GM19239 (cell line): ENCODE results near the gene HYDIN.
A peak's percentile ranks its signal among the peaks of the same experiment; 100 is the strongest.

Source experiments
- DNase-seq: peaks from one replicate; pipeline ENCODE4 v3.0.0; 2011; ENCODE audit warnings: low spot score; ENCODE audit not compliant: insufficient read length
- FAIRE-seq: peaks from 2 replicates; lab custom pipeline; 2011; peaks lifted over from hg19 to GRCh38; lab: Jason Lieb, UNC

Gene HYDIN

DNA sequence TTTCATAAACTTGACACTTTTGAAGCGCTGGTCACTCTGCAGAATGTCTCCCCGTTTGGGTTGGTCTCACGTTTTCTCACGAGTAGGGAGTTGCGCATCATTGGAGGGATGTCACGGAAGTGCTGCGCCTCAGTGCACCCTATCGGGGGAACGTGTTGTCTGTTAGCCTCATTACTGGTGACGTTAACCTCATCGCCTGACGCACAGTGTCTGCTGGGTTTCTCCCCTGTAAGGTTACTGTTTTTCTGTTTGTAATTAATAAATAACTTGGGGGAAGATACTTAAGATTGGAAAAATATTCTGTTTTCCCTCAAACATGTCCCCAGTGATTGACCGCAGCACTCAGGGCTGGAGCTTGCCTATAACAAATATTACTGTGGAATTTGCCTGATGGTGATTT, 456.3 kb downstream of the HYDIN start:
- no peak for FAIRE-seq
- DNase-seq: no peak

DNA sequence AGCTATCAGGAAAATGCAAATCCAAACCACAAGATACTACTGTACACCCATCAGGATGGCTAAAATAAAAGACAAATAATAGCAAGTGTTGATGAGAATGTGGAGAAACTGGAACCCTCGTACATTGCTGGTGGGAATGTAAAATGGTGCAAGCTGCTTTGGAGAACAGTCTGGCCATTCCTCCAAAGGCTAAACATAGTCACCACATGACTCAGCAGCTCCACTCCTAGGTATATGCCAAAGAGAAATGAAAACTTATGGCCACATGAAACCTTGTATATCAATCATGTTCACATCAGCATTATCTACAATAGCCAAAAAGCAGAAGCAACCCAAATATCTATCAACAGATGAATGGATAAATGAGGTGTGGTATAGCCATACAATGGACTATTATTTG, 458.0 kb downstream of the HYDIN start:
- FAIRE-seq (no peak), DNase-seq (no peak)

DNA sequence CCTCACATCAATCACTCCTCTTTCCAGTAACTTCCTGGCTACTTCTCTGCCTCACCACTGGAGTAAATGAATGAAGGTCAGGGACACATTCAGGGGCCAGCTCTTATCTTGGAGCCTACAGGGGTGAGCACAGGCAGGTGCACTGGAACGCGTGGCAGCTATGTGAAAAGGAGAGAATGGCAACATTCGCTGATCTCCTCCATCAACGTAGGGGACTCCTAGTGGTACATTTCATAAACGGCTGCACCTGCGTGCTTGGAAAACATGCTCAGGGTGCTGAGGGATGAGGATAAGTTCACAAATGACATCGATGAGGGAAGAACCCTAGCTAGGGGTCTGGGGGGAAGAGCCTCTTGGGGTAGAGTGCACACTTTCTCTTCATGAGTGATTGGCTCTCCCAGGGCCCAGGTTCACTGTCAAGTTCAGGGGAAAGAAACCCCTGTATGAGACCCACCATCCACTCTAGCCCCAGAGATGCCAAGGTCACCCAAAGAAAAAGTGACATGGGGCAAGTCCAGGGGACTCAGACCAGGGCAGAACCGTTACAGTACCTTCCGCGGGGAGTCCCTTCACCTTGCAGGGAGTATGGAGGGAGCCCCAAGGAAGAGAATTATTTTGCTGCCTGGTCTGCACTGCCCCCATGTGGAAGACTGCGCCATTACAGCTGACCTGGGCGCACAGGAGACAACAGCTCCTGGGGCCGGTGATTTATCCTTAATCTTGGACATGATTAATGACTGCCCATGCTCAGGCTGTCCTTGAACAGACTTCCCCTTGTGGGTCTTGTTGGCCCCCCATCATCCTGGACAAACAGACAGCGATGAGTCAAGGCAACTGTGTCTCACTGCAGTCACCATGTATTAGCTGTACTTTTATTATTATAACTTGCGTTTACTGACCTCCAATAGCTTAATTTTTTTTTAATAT, 459.6 kb downstream of the HYDIN start:
- DNase-seq (peak; percentile 62), FAIRE-seq (peak; percentile 92)

DNA sequence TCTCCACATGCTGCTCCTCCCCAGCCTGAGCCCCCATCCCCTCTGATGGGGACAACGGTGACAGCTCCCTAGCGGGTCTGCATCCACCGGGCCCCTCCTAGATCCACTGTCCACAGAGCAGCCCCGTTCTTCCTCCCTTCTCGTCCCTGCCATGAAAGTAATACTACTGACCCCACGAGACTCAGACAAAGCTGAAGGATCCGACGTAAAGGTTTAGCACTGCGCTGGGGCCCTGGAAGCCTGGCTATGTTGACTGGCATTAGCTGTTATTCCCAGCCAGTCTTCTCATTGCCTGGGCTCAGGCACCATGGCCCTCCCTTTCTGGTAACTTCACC, 460.3 kb downstream of the HYDIN start:
- no peak for DNase-seq
- FAIRE-seq: no peak

DNA sequence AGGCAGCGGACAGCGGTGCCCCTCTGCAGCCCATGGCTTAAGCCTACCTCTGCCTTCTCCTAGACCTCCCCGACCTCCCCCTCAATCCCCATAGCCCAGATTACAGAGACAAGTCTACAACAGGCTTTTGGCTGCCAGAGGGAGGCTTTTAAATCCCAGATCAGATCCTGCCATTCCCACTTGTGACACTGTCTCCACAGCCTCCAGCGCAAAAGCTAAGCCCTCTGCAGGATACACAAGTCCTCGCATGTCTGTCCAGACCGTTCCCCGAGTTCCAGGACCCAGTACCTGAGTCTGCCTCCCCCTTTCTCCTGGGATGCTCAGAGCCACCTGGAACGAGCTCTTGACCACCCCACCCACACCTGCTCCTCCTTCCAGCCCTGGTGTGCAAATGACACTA, 460.8 kb downstream of the HYDIN start:
- FAIRE-seq: no peak
- DNase-seq: no peak

DNA sequence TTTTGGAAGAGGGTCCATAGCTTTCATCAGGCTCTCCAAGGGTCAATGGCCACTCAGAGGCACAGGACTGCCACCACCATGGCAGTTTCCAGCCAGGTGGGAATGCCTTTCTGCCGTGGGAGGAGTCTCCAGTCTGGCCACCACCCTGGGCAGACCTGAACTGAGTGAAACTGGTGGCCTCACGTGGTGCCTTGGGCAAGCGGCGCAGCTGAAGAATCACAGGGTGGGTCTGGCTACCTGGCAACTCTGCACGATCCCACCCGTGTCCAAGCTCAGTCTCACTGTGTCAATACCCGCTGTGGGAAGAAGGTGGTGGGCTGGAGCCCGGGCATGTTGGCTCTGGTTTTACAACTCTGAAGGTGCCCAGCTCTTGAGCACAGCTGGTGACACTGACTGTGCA, 461.4 kb downstream of the HYDIN start:
- no peak for FAIRE-seq
- DNase-seq: no peak

DNA sequence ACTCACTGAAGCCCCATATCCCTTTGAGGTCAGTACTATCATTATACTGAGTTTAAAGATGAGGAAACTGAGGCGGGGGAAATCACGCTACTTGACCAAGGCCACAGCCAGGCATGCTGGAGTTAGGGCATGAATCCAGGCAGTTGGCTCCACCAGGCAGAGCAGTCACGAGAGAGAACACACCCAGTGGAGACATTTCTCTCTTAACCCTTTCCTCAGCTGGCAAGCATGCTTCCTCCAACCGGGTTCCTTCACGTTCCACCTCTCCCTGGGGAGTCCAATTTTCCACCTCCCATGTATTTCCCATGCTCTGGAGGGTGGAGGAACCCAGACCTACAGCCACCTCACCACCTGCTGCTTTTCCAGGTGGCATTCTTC, 462.3 kb downstream of the HYDIN start:
- DNase-seq (no peak), FAIRE-seq (no peak)

DNA sequence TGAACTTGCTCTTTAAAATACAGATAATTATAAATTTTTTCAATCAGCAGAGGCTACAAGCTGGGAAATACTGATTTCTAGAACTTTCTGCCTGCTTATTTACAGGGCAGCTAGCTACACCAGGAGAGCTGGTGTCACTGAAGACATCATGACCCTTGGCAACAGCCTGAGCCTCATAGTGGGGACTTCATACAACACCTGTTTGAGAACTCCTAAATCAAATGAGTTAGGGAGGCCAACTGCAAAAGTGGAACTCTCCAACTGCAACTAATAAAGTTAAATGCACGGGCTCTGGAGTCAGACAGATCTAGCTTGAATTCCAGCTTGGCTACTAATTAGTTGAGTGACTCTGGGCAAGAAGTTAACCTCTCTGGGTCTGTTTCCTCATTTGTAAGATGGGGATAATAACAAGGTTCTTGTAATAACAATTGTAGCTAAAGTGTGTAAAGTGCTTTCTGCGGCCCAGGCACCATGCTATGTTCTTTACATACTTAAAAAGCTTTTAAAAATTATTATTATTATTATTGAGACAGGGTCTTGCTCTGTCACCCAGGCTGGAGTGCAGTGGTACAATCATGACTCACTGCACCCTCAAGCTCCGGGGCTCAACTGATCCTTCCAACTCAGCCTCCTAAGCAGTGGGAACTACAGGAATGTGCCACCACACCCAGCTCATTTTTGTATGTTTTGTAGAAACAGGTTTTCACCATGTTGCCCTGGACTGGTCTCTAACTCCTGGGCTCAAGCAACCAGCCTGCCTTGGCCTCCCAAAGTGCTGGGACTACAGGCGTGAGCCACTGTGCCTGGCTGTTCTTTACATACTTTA, 462.9 kb downstream of the HYDIN start:
- DNase-seq: no peak
- FAIRE-seq: no peak

DNA sequence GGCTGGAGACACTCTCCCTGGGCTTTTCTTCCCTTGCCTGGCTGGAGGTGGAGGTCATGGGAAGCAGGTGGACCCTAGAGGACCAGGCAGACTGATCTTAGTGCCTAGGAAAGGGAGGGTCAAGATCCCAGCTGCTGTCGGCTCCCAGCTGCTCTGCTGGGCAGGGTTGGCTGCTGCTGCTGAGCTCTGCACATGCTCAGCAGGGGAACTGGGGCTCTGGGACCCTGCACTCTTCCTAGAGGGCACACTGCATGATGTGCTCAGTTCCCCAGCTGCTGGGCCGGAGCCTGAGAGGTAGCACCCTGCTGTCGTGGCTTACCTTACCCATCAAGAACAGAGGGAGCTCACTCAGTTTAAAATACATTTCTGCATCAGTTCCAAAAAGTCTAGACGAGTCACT, 463.9 kb downstream of the HYDIN start:
- FAIRE-seq (no peak), DNase-seq (no peak)

DNA sequence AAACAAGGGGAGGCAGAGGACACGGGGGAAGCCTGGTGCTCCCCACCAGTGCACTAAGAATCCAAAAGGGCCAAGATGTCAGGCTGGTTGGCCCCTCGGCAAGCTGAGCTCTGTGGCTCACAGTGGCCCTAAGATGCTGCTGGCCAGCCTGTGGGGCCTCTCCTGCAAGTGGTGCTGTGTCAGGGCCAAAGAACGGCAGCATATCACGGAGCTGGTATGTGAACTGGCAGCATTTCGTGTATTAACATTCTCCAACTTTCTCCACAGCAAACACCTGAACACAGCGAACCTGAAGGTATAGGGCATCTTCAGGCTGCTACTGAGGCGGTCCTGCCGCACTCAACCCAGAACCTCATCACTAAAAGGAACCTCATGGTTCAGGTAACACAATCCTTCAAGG, 464.3 kb downstream of the HYDIN start:
- DNase-seq (no peak), FAIRE-seq (no peak)

DNA sequence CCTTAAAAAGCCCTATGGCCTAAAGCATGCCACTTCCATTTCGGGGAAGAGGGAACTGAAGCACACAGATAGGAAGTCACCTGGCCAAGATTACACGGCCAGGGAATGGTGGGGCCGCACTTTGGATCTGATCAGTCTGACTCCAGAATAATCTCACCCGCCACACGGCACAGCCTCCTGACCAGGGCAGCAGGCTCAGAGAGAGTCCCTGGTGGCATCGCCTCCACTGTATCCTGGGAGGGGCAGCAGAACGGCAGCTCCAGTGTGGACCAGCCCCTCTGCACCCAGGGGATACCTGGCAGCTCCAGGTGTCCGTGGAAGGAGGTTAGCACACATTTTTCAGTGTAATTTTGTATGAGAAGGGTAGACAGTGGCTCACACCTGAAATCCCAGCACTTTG, 465.0 kb downstream of the HYDIN start:
- DNase-seq (no peak), FAIRE-seq (no peak)

DNA sequence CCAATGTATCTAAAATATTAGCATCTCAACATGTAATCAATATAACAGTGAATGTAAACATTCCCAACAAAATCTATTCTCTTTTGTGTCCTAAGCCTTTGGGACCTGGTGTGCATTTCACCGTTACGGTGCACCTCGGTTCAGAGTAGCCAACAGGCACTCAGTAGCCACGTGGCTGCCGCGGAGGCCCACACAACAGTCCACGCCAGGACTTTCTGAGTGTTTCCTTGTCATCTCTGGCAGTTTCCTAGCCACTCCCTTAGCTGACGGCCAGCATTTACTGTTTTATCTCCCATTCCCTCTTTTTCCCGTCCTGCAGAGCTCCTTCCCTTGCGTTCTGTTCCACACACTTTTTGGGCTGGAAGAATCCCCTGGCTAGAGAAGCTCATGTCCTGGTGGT, 465.9 kb downstream of the HYDIN start:
- FAIRE-seq: no peak
- DNase-seq: no peak

DNA sequence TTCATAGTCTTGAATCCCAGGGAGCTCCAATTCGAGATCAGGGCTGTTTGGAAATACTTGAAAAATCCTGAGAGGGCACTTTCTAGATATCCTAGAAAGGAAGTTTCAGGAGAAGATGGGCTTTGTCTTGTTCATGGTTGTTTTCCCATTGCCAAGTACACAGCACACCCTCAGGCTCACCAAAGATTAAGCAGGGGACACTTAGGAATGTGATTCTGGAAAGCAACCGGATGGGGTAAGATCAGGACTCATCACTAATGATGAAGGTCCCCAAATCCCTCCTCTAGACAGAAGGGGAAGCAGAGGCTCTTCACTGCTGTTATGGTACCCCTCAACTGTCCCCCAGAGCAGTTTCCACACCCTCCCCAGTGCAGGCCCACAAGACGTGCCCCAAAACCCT, 470.3 kb downstream of the HYDIN start:
- FAIRE-seq (no peak), DNase-seq (no peak)

DNA sequence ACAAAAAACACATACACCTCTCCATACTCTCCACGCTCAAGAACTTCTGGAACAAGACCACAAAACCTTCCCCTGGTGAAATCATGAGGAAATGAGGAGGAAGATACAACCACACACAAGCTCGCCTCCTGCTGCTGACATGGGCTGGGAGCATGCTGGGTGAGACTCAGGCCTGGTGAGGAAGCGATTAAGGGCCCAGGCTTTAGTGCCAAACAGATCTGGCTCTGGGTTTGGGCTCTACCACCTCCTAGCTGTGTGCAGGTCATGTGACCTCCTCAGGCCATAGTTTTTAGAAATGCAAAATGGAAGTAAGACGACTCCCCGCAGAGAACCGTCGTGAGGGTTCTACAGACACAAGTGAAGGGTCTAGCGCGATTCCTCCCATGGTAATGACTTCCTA, 470.9 kb downstream of the HYDIN start:
- DNase-seq: no peak
- FAIRE-seq: no peak

DNA sequence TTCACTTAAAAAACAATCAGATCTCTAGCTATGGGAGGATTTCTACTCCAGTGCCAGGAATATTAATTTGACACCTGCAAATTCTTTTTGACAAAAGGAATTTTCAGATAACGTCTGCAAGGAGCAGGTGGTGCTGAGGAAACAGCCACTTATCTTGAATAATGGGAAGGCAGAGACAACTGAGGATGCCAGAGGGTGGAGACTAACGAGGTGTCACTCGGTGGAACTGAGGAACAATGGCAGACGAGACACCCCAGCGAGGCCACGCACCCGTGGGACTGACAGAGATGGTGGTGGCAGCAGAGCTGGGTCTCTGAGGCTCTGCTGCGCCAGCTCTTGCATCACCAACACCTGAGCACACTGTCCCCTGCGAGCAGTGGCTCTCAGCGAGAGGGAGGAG, 471.7 kb downstream of the HYDIN start:
- DNase-seq (no peak), FAIRE-seq (no peak)
